Measurements from ENCODE around the gene CKMT2.

DNA sequence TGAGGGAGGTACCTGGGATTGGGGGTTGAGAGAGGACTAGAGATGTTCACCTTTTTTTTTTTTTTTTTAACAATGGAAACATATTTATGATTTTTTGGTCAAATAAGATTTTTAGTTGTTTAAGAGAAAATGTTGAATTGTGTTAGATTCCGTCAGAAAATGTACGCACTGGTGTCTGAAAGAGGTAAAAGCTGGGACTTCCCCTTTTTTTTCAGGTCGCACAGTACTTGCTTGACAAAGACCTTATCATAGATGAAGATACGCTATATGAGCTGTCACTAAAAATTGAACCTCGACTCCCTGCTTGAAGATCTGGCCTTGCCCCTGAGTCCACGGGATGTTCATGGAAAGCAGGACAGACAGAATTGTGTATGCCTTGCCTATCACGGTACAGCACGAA is 7.7 kb upstream of the CKMT2 start:
- no peak for TF ChIP-seq CTCF (IDR thresholded peaks at IDR 0.05)
- no peak for TF ChIP-seq ZNF512 (CRISPR knock-in tag; IDR thresholded peaks at IDR 0.05; ENCODE audit: borderline replicate concordance)

Data from WTC11 (cell line).